GM20000 (cell line): Measurements from ENCODE around the gene LMNA.
"Not testable (repeated sequence)": the region's sequence is repeated elsewhere in the genome, so short reads cannot be mapped to it uniquely, and the experiment has no call there.

Source experiments
- DNase-seq: peaks from one replicate; pipeline ENCODE4 v3.0.0; 2012; ENCODE audit warnings: low spot score
- TF ChIP-seq, protein P1 (sequence below): IDR thresholded peaks from 2 replicates; pipeline ENCODE4 v1.5.1; 2012; ENCODE audit warnings: mild to moderate bottlenecking, control low read depth; ENCODE audit errors: extremely low read depth, missing control alignments

Gene LMNA

DNA sequence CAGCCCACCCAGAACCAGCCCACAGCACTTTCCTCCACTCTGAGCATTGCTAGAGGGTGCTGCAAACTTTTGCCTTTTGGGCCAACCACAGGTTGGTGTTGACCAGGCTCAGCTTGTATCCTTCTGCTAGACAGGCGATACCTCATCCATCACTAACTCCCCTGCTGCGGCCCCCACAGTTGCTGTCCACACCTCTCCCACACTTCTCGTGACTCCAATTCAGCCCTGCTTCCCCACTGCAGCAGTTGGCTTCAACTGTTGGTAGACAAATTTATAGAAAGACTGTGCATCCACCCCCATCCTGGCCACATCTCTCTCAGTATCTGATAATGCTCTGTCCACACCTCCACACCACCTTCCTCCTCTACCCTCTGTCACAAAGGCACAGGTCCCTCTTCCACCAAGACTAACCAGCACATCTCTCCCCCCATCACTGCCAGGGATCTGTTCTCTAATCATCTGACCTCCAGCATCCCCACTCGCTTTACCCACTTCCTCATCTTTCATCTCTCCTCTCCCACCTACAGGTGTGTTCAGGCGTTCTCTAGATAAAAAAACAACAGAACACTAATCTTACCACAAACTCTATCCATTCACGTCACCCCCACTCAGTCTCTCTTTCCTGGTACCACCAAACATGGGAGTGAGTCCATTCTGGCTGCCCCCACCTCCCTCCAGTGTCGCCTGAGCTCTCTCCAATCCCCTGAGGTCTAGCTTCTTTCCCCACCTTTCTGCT lies 63.6 kb downstream of the LMNA start:
- TF ChIP-seq, protein P1, sequence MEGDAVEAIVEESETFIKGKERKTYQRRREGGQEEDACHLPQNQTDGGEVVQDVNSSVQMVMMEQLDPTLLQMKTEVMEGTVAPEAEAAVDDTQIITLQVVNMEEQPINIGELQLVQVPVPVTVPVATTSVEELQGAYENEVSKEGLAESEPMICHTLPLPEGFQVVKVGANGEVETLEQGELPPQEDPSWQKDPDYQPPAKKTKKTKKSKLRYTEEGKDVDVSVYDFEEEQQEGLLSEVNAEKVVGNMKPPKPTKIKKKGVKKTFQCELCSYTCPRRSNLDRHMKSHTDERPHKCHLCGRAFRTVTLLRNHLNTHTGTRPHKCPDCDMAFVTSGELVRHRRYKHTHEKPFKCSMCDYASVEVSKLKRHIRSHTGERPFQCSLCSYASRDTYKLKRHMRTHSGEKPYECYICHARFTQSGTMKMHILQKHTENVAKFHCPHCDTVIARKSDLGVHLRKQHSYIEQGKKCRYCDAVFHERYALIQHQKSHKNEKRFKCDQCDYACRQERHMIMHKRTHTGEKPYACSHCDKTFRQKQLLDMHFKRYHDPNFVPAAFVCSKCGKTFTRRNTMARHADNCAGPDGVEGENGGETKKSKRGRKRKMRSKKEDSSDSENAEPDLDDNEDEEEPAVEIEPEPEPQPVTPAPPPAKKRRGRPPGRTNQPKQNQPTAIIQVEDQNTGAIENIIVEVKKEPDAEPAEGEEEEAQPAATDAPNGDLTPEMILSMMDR = no peak
- no peak for DNase-seq

DNA sequence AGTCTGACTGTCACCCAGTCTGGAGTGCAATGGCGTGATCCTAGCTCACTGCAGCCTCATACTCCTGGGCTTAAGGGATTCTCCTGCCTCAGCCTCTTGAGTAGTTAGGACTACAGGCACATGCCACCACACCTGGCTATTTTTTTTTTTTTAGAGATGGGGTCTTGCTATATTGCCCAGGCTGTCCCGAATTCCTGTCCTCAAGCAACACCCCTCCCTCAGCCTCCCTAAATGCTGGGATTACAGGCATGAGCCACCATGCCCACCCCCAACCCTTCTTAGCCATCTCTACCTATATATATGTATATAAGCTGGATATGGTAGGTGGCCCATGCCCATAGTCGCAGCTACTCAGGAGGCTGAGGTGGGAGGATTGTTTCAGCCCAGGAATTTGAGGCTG lies 66.0 kb downstream of the LMNA start:
- DNase-seq = no peak
- TF ChIP-seq, protein P1 = no peak

DNA sequence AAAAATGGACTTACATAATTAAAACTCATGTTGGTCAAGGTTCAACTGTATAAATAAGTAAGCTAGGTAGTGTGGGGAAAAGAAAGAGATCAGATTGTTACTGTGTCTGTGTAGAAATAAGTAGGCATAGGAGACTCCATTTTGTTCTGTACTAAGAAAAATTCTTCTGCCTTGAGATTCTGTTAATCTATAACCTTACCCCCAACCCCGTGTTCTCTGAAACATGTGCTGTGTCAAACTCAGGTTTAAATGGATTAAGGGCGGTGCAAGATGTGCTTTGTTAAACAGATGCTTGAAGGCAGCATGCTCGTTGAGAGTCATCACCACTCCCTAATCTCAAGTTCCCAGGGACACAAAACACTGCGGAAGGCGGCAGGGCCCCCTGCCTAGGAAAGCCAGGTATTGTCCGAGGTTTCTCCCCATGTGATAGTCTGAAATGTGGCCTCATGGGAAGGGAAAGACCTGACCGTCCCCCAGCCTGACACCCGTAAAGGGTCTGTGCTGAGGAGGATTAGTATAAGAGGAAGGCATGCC lies 66.9 kb downstream of the LMNA start:
- DNase-seq = not testable (repeated sequence)

DNA sequence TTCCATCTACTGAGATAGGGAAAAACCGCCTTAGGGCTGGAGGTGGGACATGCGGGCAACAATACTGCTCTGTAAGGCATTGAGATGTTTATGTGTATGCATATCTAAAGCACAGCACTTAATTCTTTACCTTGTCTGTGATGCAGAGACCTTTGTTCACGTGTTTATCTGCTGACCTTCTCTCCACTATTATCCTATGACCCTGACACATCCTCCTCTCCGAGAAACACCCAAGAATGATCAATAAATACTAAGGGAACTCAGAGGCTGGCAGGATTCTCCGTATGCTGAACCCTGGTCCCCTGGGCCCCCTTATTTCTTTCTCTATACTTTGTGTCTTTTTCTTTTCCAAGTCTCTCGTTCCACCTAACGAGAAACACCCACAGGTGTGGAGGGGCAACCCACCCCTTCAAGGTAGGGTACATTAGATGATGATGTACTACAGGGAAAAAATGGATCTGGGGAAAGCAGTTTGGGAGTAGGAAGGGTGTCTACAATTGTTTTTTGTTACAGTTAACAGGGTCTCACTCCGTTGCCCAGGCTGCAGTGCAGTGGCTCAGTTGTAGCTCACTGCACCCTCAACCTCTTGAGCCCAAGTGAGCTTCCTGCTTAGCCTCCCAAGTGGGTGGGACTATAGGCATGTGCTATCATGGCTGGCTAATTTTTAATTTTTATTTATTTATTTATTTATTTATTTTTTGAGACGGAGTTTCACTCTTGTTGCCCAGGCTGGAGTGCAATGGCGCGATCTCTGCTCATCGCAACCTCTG lies 67.7 kb downstream of the LMNA start:
- not testable (repeated sequence) for DNase-seq

DNA sequence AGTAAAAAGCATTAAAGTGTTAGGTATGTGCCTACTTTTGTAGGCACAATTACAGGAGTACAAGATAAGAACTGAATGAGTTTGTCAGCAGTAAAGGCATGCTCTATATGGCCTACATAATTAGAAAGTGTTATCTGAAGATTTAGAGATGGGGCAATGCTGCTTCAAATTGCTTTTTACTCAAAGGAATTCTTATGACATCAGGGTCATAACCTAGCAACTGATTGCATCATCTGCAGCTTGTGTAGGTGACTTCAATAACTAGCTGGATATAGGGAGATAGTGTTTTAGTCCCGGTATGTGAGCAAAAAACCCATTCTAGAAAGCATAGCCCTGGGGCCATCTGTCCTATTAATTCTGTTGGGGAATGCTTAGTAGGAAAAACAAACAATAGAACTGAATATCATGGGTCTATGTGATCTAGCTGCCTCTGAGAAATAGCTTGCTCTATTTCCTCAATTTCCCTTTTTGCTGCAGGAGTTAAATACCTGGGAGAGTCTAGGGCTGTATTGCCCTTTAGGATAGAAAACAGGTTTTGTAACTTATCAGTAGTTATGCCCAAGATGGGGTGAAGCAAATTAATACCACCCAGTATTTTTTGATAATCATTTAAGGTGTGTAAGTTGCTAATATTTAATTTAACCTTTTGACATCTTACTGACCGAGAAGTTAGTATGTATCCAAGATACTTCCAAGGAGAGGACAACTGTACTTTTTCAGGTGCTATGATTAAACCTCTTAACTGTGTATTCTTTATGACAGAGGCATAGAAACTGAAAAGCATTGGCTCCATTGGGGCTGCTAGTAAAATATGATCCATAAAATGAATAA lies 72.1 kb downstream of the LMNA start:
- not testable (repeated sequence) for DNase-seq
